Subcutaneous adipose tissue (tissue), 4 donors: ENCODE results near the gene USP27X. TPM values are rescaled to one million over a fixed set of nuclear protein-coding genes. Genes with fewer than 3 reads are reported as not detected.

Source experiments
- total RNA-seq, 4 donors: library from RNA; depleted of rRNA; stranded (reverse); fragments of >200 nt; gene quantifications; one replicate each; pipeline ENCODE4 v1.1.0, GENCODE V29; 2016
- TF ChIP-seq, protein P1 (sequence below): fragments of 450-650 bp; IDR thresholded peaks from one replicate; pipeline ENCODE4 v1.5.1; 2016; ENCODE audit warnings: low read depth, mild to moderate bottlenecking, control low read depth, antibody characterized with exemption, moderate library complexity

The USP27X gene
- total RNA-seq, 4 donors from 2014 or later: 1.1 to 2.5 (median 1.5) TPM

DNA sequence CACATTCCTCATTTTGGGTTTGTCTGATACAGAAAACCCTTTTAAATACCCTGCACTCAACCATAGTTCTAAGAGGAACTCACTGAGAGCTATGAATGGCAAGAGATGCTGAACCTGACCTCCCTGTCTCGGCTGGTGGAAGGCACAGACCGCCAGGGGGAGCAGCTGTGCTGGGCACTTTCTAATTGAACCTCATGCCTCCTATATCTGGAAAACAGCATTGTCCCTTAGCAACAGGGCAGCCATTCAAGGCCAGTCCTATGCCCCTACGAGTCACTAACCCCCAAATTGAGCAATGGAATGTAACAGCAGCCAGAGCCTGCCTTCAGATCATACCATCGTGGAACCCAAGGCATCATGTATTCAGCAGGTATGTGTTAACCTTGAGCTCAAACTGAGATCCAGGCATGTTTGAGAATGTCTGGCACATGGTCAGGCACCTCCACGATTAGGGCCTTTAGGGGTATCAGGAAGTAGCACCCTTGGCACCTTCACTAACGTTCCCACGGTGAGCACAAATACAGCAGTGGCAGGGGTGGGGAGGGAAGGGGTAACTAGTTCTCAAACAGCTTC is 5.1 kb downstream of the USP27X start:
- TF ChIP-seq, protein P1, sequence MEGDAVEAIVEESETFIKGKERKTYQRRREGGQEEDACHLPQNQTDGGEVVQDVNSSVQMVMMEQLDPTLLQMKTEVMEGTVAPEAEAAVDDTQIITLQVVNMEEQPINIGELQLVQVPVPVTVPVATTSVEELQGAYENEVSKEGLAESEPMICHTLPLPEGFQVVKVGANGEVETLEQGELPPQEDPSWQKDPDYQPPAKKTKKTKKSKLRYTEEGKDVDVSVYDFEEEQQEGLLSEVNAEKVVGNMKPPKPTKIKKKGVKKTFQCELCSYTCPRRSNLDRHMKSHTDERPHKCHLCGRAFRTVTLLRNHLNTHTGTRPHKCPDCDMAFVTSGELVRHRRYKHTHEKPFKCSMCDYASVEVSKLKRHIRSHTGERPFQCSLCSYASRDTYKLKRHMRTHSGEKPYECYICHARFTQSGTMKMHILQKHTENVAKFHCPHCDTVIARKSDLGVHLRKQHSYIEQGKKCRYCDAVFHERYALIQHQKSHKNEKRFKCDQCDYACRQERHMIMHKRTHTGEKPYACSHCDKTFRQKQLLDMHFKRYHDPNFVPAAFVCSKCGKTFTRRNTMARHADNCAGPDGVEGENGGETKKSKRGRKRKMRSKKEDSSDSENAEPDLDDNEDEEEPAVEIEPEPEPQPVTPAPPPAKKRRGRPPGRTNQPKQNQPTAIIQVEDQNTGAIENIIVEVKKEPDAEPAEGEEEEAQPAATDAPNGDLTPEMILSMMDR: no peak

GRCh38 chrX:49892542-49892941 is 13.3 kb downstream of the USP27X start:
- TF ChIP-seq, protein P1: no peak

- TF ChIP-seq, protein P1: no peak
Measured at GRCh38 chrX:49896951-49897350, 17.7 kb downstream of the USP27X start.

DNA sequence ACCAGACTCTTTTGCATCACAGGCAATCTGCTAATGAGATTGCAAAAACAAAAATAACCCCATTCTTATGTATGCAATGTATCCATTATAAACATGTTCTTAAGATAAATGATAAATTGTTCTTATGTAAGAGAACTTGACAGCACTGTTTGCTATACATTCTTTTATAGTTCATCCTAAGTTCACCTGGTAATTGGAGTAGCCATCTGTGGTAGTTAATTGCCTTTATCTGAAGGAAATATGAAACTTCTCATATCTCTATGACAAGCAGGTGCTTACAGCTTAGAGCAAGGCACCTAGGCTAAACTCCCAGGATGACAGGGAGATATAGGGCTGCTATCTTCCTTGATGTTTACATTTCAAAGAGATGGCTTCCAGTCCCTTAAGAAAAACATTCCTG is 21.8 kb downstream of the USP27X start:
- TF ChIP-seq, protein P1: no peak

GRCh38 chrX:49910344-49910743 is 31.1 kb downstream of the USP27X start:
- TF ChIP-seq, protein P1: no peak

- TF ChIP-seq, protein P1: no peak
Measured at GRCh38 chrX:49912086-49912485, 32.8 kb downstream of the USP27X start.

DNA sequence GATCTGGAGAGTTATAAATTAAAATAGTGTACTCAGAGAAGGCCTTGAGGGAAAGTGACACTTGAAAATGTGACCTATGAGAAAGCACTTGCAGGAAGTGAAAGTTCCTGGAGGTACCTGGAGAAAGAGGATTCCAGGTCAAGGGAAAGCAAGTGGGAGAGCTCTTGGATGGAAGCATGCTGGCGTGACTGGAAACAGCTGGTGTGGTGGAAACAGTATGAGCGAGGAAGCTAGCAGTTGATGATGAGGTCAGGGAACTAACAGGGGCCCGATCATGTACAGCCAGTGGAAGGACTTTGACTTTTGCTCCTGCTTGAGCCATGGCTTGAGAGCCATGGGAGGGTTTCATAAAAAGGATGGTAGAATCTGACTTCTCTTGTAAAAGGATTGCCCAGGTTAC is 33.6 kb downstream of the USP27X start:
- TF ChIP-seq, protein P1: no peak
